ENCODE measurements around the gene TXNRD2.

DNA sequence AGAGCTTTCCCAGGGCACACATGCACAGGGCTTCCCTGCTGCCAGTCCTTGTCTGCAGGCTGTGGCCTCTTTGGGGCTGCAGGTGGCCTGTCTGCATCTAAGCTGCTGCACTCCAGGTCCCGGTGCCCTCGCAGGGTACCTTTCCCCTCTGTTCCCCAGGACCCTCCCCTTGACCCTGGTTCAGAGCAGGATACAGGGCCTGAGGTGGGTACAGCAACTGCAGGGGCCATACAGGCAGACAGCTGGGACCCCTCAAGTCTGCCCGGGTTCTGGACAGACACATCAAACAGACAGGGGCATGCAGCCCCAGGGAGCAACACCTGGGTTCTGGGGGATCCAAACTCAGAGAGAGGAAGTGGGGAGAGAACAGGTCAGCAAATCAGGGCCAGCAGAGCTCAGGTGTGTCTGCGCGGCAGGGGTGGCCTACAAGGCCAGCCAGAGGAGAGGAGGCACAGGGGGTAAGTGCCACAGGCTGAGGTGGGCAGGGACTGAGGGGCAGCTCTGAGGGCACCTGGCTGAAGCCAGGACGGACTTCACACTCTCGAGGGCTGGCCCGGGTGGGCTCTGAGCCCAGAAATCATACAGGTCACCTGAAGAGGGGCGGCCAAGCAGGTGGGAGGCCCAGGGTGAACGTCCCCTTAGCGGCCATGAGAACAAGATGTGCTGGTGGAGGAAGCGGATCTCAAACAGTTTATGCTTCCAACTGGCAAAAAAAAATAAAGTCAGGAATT, 29.9 kb downstream of the TXNRD2 start:
- TF ChIP-seq POLR2A (IDR thresholded peaks at IDR 0.05; ENCODE audit: low read depth, low read length) = no peak
- no peak for TF ChIP-seq POLR2AphosphoS5 (IDR thresholded peaks at IDR 0.05; ENCODE audit: low read depth, low read length)
- no peak for TF ChIP-seq TAF1 (IDR thresholded peaks at IDR 0.05; ENCODE audit: borderline replicate concordance, low read depth, low read length)
